AG09309 (cell line): ENCODE measurements around the gene SNX11.
"Not testable (repeated sequence)": the region's sequence is repeated elsewhere in the genome, so short reads cannot be mapped to it uniquely, and the experiment has no call there.

Experiments used
- DNase-seq: peaks from one replicate; pipeline ENCODE4 v3.0.0-alpha.2; 2010; ENCODE audit warnings: low read depth
- H3K4me3 ChIP-seq: 2 replicates; pipeline ENCODE4 v1.5.1; 2011; ENCODE audit warnings: mild to moderate bottlenecking, low read depth, low read length, moderate library complexity; ENCODE audit not compliant: control insufficient read depth
- CTCF ChIP-seq: IDR thresholded peaks from 2 replicates; pipeline ENCODE4 v1.5.1; 2011; ENCODE audit warnings: mild to moderate bottlenecking, low read depth, low read length, inconsistent platforms; ENCODE audit not compliant: insufficient read depth, control insufficient read depth; ENCODE audit errors: missing control alignments

Gene SNX11

GRCh38 chr17:48074322-48075081 is 33.1 kb upstream of the SNX11 start:
- no peak overlapping the region for H3K4me3 ChIP-seq
- DNase-seq = peak; percentile 56
- TF ChIP-seq CTCF = peak; percentile 82

- not testable (repeated sequence) for DNase-seq, H3K4me3 ChIP-seq
These were observed 30.4 kb upstream of the SNX11 start for GRCh38 chr17:48077152-48077551.

- no peak for DNase-seq
- TF ChIP-seq CTCF = no peak
- H3K4me3 ChIP-seq = no peak overlapping the region
These were observed 25.7 kb upstream of the SNX11 start for GRCh38 chr17:48081858-48082257.

- no peak for TF ChIP-seq CTCF
- H3K4me3 ChIP-seq = no peak overlapping the region
- no peak for DNase-seq
These were observed 22.6 kb upstream of the SNX11 start for GRCh38 chr17:48084932-48085331.

- no peak for DNase-seq
- no peak overlapping the region for H3K4me3 ChIP-seq
- TF ChIP-seq CTCF = no peak
These were observed 14.1 kb upstream of the SNX11 start for GRCh38 chr17:48093341-48094045.

GRCh38 chr17:48095611-48096010 is 12.0 kb upstream of the SNX11 start:
- DNase-seq = no peak
- H3K4me3 ChIP-seq = no peak overlapping the region
- no peak for TF ChIP-seq CTCF

GRCh38 chr17:48100160-48100559 is 7.4 kb upstream of the SNX11 start:
- no peak for DNase-seq
- TF ChIP-seq CTCF = no peak
- peak overlapping the region; percentile 87 for H3K4me3 ChIP-seq
